Glutamatergic neuron (in vitro differentiated cells): ENCODE results near the gene PNLDC1. TPM values are rescaled to one million over a fixed set of nuclear protein-coding genes. Genes with fewer than 3 reads are reported as not detected.
"Not testable (repeated sequence)": the region's sequence is repeated elsewhere in the genome, so short reads cannot be mapped to it uniquely, and the experiment has no call there.

Experiments used
- DNase-seq: peaks from one replicate; pipeline ENCODE4 v3.0.0; 2022
- H3K27ac Mint-ChIP-seq: one replicate; pipeline ENCODE4 v1.8.0; 2020; ENCODE audit warnings: mild to moderate bottlenecking, mixed read lengths, inconsistent platforms; ENCODE audit not compliant: unreplicated experiment
- H3K27me3 Mint-ChIP-seq: one replicate; pipeline ENCODE4 v1.8.0; 2020; ENCODE audit warnings: mild to moderate bottlenecking, moderate library complexity, mixed read lengths, inconsistent platforms; ENCODE audit not compliant: unreplicated experiment
- H3K36me3 Mint-ChIP-seq: one replicate; pipeline ENCODE4 v1.8.0; 2020; ENCODE audit warnings: mild to moderate bottlenecking, mixed read lengths, inconsistent platforms; ENCODE audit not compliant: unreplicated experiment
- H3K4me1 Mint-ChIP-seq: one replicate; pipeline ENCODE4 v1.8.0; 2020; ENCODE audit warnings: mild to moderate bottlenecking, low read depth, mixed read lengths, inconsistent platforms; ENCODE audit not compliant: unreplicated experiment
- H3K4me3 Mint-ChIP-seq: one replicate; pipeline ENCODE4 v1.8.0; 2020; ENCODE audit warnings: mild to moderate bottlenecking, mixed read lengths, inconsistent platforms; ENCODE audit not compliant: unreplicated experiment
- H3K9me3 Mint-ChIP-seq: one replicate; pipeline ENCODE4 v1.8.0; 2020; ENCODE audit warnings: mild to moderate bottlenecking, moderate library complexity, mixed read lengths, inconsistent platforms; ENCODE audit not compliant: unreplicated experiment
- total RNA-seq: library from RNA; stranded (reverse); fragmentation: NEBNext Ultra II Directional; extraction: Animal tissue kit (Norgen Biotek cat#: 25700); gene quantifications from one replicate; pipeline ENCODE4 v1.2.1, GENCODE V29; 2021; ENCODE audit not compliant: unreplicated experiment
- TF ChIP-seq, protein P1 (sequence below): fragments of 200-600 bp; sonication (generic); IDR thresholded peaks from one replicate; pipeline ENCODE4 v1.5.0; 2021; ENCODE audit not compliant: partially characterized antibody, unreplicated experiment

The PNLDC1 gene
- total RNA-seq, 1 donor from 2014 or later = not detected

DNA sequence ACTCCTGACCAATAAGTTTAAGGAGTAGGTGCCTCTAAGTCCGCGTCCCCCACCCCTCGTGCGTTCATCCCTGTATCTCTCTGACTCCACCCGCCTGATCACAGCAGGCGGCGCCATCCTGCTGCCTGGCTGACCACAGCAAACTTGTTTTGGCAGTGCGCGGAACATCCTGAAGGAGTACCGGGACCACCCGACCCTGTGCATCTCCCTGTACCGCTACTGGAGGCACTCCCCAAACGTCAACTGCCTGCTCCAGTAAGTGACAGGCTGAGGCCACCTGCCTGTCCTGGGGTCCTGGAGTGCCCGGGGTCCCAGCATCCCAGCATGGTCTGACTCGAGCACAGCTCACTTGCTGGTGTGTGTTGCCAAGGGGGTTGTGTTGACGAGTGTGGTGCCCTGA, 19.0 kb downstream of the PNLDC1 start:
- H3K4me1 Mint-ChIP-seq = no peaks in the 10 kb centered on the region
- H3K4me3 Mint-ChIP-seq = no peak overlapping the region
- no peak overlapping the region for H3K27ac Mint-ChIP-seq
- no peak for DNase-seq
- peaks cover 7% of the 10 kb centered on the region for H3K9me3 Mint-ChIP-seq
- H3K36me3 Mint-ChIP-seq = peaks cover 8% of the 10 kb centered on the region
- TF ChIP-seq, protein P1, sequence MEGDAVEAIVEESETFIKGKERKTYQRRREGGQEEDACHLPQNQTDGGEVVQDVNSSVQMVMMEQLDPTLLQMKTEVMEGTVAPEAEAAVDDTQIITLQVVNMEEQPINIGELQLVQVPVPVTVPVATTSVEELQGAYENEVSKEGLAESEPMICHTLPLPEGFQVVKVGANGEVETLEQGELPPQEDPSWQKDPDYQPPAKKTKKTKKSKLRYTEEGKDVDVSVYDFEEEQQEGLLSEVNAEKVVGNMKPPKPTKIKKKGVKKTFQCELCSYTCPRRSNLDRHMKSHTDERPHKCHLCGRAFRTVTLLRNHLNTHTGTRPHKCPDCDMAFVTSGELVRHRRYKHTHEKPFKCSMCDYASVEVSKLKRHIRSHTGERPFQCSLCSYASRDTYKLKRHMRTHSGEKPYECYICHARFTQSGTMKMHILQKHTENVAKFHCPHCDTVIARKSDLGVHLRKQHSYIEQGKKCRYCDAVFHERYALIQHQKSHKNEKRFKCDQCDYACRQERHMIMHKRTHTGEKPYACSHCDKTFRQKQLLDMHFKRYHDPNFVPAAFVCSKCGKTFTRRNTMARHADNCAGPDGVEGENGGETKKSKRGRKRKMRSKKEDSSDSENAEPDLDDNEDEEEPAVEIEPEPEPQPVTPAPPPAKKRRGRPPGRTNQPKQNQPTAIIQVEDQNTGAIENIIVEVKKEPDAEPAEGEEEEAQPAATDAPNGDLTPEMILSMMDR = no peak
- peaks cover 6% of the 10 kb centered on the region for H3K27me3 Mint-ChIP-seq

DNA sequence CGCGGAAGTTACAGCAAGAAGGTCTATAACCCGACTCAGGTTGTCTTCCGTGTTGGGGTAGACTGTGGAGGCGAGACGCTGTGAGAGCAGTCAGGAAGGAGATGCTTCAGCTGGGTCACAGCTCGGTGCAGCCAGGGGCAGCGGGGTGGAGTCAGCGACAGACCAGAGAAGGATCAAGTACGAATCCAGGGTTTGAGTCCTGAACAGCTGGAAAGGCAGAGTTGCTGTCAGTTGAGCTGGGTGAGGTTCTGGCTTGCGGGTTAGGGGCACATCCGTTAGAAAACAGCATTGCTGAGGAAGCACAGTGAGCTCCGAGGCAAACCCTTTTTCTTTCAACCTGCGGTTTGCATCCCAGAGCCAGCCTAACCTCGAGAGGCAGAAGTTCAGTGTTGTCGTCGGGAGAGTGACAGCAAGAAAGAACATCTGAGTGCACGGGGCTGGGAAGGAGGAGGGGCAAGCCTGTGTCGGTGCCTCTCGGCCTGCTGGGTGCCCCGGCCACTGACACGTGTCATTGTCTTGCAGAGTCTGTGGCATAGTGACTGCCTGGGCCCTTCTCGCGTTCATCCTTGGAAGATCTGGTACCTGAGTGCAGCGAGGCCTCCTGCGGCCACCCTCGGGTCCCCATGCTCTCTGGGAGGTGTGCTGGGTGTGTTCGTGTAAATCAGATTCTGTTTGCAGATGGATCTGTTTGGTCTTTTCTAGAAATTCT, 20.0 kb downstream of the PNLDC1 start:
- Mint-ChIP-seq H3K4me3 (no peak overlapping the region), H3K9me3 (peaks cover 7% of the 10 kb centered on the region), H3K36me3 (peaks cover 8% of the 10 kb centered on the region), H3K27ac (no peak overlapping the region), H3K27me3 (peaks cover 5% of the 10 kb centered on the region), H3K4me1 (no peaks in the 10 kb centered on the region)
- TF ChIP-seq, protein P1 = no peak
- DNase-seq = no peak

DNA sequence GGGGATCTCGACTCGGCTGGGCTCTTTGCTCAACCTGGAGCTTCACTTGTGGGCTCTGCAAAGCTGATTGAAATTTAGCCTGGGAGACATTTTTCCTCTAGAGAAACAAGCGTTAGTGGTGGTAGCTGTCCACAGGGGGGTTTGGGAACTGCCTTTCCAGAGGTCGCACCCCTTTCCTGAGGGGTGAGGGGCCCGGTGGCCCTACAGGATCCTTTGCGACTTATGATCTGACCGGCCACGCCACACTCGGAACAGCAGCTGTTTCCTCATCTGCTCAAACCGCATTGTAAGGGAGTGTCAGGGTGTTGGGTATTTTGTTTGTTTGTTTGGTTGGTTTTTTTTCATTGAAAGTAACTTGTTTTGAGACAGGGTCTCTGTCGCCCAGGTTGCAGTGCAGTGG, 21.0 kb downstream of the PNLDC1 start:
- TF ChIP-seq, protein P1 = no peak
- peaks cover 5% of the 10 kb centered on the region for H3K27me3 Mint-ChIP-seq

DNA sequence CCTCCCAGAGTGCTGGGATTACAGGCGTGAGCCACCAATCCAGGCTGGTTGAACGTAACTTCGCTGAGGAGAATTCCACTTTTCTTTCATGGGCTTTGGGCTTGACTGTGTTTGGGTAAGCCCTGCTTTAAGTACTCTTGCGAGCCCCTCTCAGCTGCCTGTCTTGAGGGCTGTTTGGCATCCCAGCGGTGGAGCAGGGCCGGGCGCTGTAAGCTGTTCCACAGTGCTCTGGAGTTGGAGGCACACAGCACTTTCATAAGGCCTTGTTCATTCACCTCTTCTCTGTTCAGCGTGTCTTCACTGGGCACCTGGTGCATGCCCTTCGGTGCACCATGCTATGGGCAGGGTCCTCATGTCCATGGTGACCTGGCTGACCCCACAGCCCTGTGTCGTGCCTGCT, 21.6 kb downstream of the PNLDC1 start:
- Mint-ChIP-seq H3K4me1 (no peaks in the 10 kb centered on the region), H3K27me3 (peaks cover 5% of the 10 kb centered on the region), H3K36me3 (peaks cover 8% of the 10 kb centered on the region), H3K9me3 (peaks cover 7% of the 10 kb centered on the region), H3K27ac (no peak overlapping the region), H3K4me3 (no peak overlapping the region)
- TF ChIP-seq, protein P1 = no peak
- no peak for DNase-seq

More for the DNA sequence above, 21.0 kb downstream of the PNLDC1 start:
- H3K4me1 Mint-ChIP-seq = no peaks in the 10 kb centered on the region
- H3K36me3 Mint-ChIP-seq = peaks cover 8% of the 10 kb centered on the region
- DNase-seq = no peak
- H3K4me3 Mint-ChIP-seq = no peak overlapping the region
- H3K9me3 Mint-ChIP-seq = peaks cover 7% of the 10 kb centered on the region
- no peak overlapping the region for H3K27ac Mint-ChIP-seq

DNA sequence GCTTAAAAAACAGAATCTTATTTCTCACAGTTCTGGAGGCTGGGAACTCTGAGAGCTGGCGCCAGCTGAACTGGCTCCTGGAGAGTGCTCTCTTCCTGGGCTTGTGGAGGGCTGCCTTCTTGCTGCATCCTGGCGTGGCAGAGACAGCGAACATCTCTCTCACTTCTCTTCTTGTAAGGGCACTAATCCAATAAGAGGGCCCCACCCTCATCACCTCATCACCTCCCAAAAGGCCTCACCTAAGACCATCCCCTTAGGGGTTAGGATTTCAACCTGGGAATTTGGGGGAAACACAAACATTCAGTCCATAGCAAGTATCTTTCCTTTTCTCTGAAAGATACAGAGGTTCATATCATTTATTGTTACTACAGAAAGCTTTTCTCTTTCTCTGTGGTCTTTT, 23.9 kb downstream of the PNLDC1 start:
- Mint-ChIP-seq H3K4me1 (no peaks in the 10 kb centered on the region), H3K4me3 (no peak overlapping the region), H3K27ac (no peak overlapping the region), H3K27me3 (peaks cover 5% of the 10 kb centered on the region), H3K9me3 (peaks cover 8% of the 10 kb centered on the region), H3K36me3 (peaks cover 8% of the 10 kb centered on the region)
- TF ChIP-seq, protein P1 = no peak
- DNase-seq = no peak

DNA sequence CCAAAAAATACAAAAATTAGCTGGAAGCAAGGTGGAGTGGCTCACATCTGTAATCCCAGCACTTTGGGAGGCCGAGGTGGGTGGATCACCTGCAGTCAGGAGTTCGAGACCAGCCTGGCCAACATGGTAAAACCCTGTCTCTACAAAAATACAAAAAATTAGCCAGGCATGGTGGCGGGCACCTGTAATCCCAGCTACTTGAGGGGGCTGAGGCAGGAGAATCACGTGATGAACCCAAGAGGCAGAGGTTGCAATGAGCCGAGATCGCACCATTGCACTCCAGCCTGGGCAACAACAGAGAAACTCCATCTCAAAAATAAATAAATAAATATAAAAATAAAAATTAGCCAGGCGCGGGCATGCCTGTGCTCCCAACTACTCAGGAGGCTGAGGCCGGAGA, 24.6 kb downstream of the PNLDC1 start:
- H3K9me3 Mint-ChIP-seq, H3K27ac Mint-ChIP-seq, H3K27me3 Mint-ChIP-seq, DNase-seq, H3K4me1 Mint-ChIP-seq, H3K36me3 Mint-ChIP-seq, H3K4me3 Mint-ChIP-seq: not testable (repeated sequence)
